K562 (cell line): ENCODE measurements around the gene PSMD9. TPM values are rescaled to one million over a fixed set of nuclear protein-coding genes. Genes with fewer than 3 reads are reported as not detected.

Experiments used
- ATAC-seq: fragments of 200-7000 bp; cut with Tn5 transposase; 3 replicates; pipeline ENCODE4 v1.9.1; 2020; ENCODE audit warnings: moderate library complexity
- BruUV-seq: library from RNA; stranded (reverse); fragments of 400-500 nt; replicated peaks from 2 replicates; lab custom pipeline; 2021; lab: Mats Ljungman, UMichigan
- CTCF ChIA-PET: fragments of 300-600 bp; formaldehyde crosslinking; extraction: SDS; loops from one replicate; lab custom pipeline; 2021; ENCODE audit warnings: low intra/inter-chr PET ratio; lab: Yijun Ruan, JAX
- POLR2A ChIA-PET: fragments of 300-600, 350-650 bp; sonication (Branson Sonifier 250); formaldehyde crosslinking; extraction: SDS; loops from one replicate; lab custom pipeline; 2021; ENCODE audit warnings: antibody characterized with exemption, inconsistent platforms; lab: Yijun Ruan, JAX
- DNase-seq, 4 experiments: peaks; one replicate each; pipeline versions ENCODE4 v3.0.0 to v3.0.0-alpha.2; 2011 to 2018; ENCODE audit warnings: low spot score in 3 of 4, mixed read lengths in 3 of 4; ENCODE audit errors: extremely low read depth in 1 of 4
- FAIRE-seq: peaks from 2 replicates; lab custom pipeline; 2011; peaks lifted over from hg19 to GRCh38; lab: Jason Lieb, UNC
- H2AFZ ChIP-seq: 2 replicates; pipeline ENCODE4 v1.6.0; 2011; ENCODE audit warnings: low read depth, low read length, control low read depth, inconsistent platforms
- H3K27ac ChIP-seq: fragments of 200-600 bp; 3 replicates; pipeline ENCODE4 v1.8.0; 2011; ENCODE audit warnings: low read depth, mild to moderate bottlenecking, control low read depth, inconsistent platforms, low read length, moderate library complexity, mixed read lengths; ENCODE audit errors: extremely low read depth
- H3K27me3 ChIP-seq, 2 experiments: fragments of 300-600 bp in 1 of 2; 2 replicates in 1 of 2; 3 replicates in 1 of 2; pipeline versions ENCODE4 v1.6.0 to v1.8.0; 2011; ENCODE audit warnings: inconsistent platforms in 2 of 2, low read length in 2 of 2, mild to moderate bottlenecking in 1 of 2, mixed read lengths in 1 of 2, moderate library complexity in 1 of 2; ENCODE audit not compliant: control insufficient read depth in 2 of 2, insufficient read depth in 2 of 2
- H3K36me3 ChIP-seq: fragments of 300-600 bp; 3 replicates; pipeline ENCODE4 v1.8.0; 2011; ENCODE audit warnings: mild to moderate bottlenecking, low read length, inconsistent platforms; ENCODE audit not compliant: control insufficient read depth, insufficient read depth
- H3K4me1 ChIP-seq, 2 experiments: fragments of 200-600 bp in 1 of 2; replicated peaks in 1 of 2; 2 replicates in 1 of 2; 3 replicates in 1 of 2; pipeline versions ENCODE4 v1.5.1 to v1.8.0; 2011; ENCODE audit warnings: inconsistent platforms in 2 of 2, low read length in 2 of 2, mild to moderate bottlenecking in 1 of 2, mixed read lengths in 1 of 2, moderate library complexity in 1 of 2; ENCODE audit not compliant: control insufficient read depth in 2 of 2, insufficient read depth in 2 of 2
- H3K4me2 ChIP-seq: 2 replicates; pipeline ENCODE4 v1.6.1; 2011; ENCODE audit warnings: low read length, control low read depth, inconsistent platforms, mixed read lengths; ENCODE audit not compliant: insufficient read depth
- H3K4me3 ChIP-seq: fragments of 200-600 bp; sonication (generic), shearing (Covaris generic); 2 replicates; pipeline ENCODE4 v1.5.1; 2016; ENCODE audit warnings: control low read depth, inconsistent platforms
- H3K79me2 ChIP-seq: fragments of 200-600 bp; 3 replicates; pipeline ENCODE4 v1.8.0; 2011; ENCODE audit warnings: low read length, inconsistent platforms; ENCODE audit not compliant: control insufficient read depth, insufficient read depth
- H3K9ac ChIP-seq, 2 experiments: 2 replicates each; pipeline versions ENCODE4 v1.6.0 to v1.6.1; 2011; ENCODE audit warnings: low read depth in 2 of 2, low read length in 2 of 2, control low read depth in 1 of 2, inconsistent platforms in 1 of 2, mild to moderate bottlenecking in 1 of 2, mixed read lengths in 1 of 2; ENCODE audit not compliant: insufficient read depth in 1 of 2
- H3K9me1 ChIP-seq: one replicate; pipeline ENCODE4 v1.6.0; 2011; ENCODE audit warnings: inconsistent platforms, mild to moderate bottlenecking, low read length, moderate library complexity; ENCODE audit not compliant: control insufficient read depth, insufficient read depth
- H3K9me3 ChIP-seq: replicated peaks from 2 replicates; pipeline ENCODE4 v1.5.1; 2011; ENCODE audit warnings: low read depth, low read length, inconsistent platforms; ENCODE audit not compliant: control insufficient read depth, insufficient read depth
- H4K20me1 ChIP-seq: replicated peaks from 2 replicates; pipeline ENCODE4 v1.6.1; 2011; ENCODE audit warnings: low read length, inconsistent platforms, mixed read lengths; ENCODE audit not compliant: control insufficient read depth, insufficient read depth
- ARID1B ChIP-seq: fragments of 450-650 bp; IDR thresholded peaks from 2 replicates; pipeline ENCODE4 v1.6.1; 2016; ENCODE audit warnings: antibody characterized with exemption, mild to moderate bottlenecking, inconsistent platforms
- JUNB ChIP-seq: fragments of 450-650 bp; formaldehyde crosslinking; conservative IDR thresholded peaks from 2 replicates; pipeline ENCODE4 v1.4.0; 2020; ENCODE audit warnings: mild to moderate bottlenecking
- MAFG ChIP-seq: fragments of 450-650 bp; conservative IDR thresholded peaks from 2 replicates; pipeline ENCODE4 v1.6.1; 2016; ENCODE audit warnings: missing genetic modification characterization, missing compliant biosample characterization
- MAZ ChIP-seq, 2 experiments: fragments of 450-650 bp in 1 of 2; sonication (generic) in 1 of 2; formaldehyde crosslinking; IDR thresholded peaks in 1 of 2; conservative IDR thresholded peaks in 1 of 2; 2 replicates each; pipeline versions ENCODE4 v1.4.0 to v1.5.0; 2020; ENCODE audit warnings: mild to moderate bottlenecking in 1 of 2, missing genetic modification reagents in 1 of 2
- RERE ChIP-seq: sonication (generic); formaldehyde crosslinking; IDR thresholded peaks from 2 replicates; pipeline ENCODE4 v1.8.0; 2023; ENCODE audit warnings: missing genetic modification reagents, mild to moderate bottlenecking, borderline replicate concordance
- SAFB2 ChIP-seq: fragments of 200-400 bp; formaldehyde crosslinking; IDR thresholded peaks from 2 replicates; pipeline ENCODE4 v1.6.1; 2018; ENCODE audit warnings: borderline replicate concordance, low read length, low read depth, moderate library complexity; ENCODE audit not compliant: severe bottlenecking
- SFPQ ChIP-seq: fragments of 200-400 bp; formaldehyde crosslinking; IDR thresholded peaks from 2 replicates; pipeline ENCODE4 v1.6.1; 2017; ENCODE audit warnings: mild to moderate bottlenecking, low read depth, low read length, moderate library complexity
- ZBTB1 ChIP-seq: sonication (generic); formaldehyde crosslinking; IDR thresholded peaks from 2 replicates; pipeline ENCODE4 v1.8.1; 2023; ENCODE audit warnings: missing genetic modification reagents, low read depth, mild to moderate bottlenecking, borderline replicate concordance
- ZNF76 ChIP-seq: fragments of 250-450 bp; sonication (Bioruptor Pico); IDR thresholded peaks from 2 replicates; pipeline ENCODE4 v1.4.0; 2020; ENCODE audit warnings: mild to moderate bottlenecking, moderate library complexity, borderline replicate concordance
- WGBS: fragments of 100-300 bp; shearing (Covaris generic); methylation state at CpG from one replicate; pipeline ENCODE4 v1.1.6; 2016; ENCODE audit warnings: low coverage, mixed read lengths; ENCODE audit not compliant: insufficient coverage; ENCODE audit errors: missing lambda C conversion rate; 5-methylcytosine and 5-hydroxymethylcytosine counted together
- in situ Hi-C: fragments of 300-500 bp; cut with MboI; formaldehyde crosslinking; loops from 4 replicates; pipeline ENCODE4 v1.15.0; 2018; ENCODE audit warnings: inconsistent platforms, mixed read lengths
- intact Hi-C: fragments of 100-400 bp; cut with micrococcal nuclease; formaldehyde crosslinking; loops from 2 replicates; pipeline ENCODE4 v1.14.2; 2022
- polyA plus RNA-seq, 8 experiments: library from polyadenylated mRNA; depleted of rRNA in 4 of 8; stranded (reverse) in 5 of 8; unstranded in 3 of 8; fragments of >200 nt; fragmentation: Nextera tagmentation in 2 of 8; fragmentation: Illumina TruSeq in 1 of 8; extraction: Ambion mirVana in 2 of 8; extraction: Trizol in 1 of 8; gene quantifications; 2 replicates each; pipeline versions ENCODE4 v1.2.1 to v1.2.3, GENCODE V29; 2011 to 2014; ENCODE audit warnings: inconsistent platforms in 1 of 8, missing spikeins in 1 of 8
- total RNA-seq, 7 experiments: library from RNA; depleted of rRNA in 6 of 7; stranded (reverse); fragments of >200 nt in 6 of 7; fragmentation: Illumina TruSeq in 2 of 7; extraction: Trizol in 2 of 7; gene quantifications; 2 replicates each; pipeline versions ENCODE4 v1.2.1 to v1.2.3, GENCODE V29; 2011 to 2021; ENCODE audit warnings: low replicate concordance in 1 of 7

PSMD9 gene
- total and polyA plus RNA-seq, 9 of the 15 experiments (the other 6 are each of a cell fraction or from before 2014, with no cell fraction given), result 12.2 to 143 (median 61.3) TPM

- Histone ChIP-seq H3K9me3 (no peaks in the 10 kb centered on the region), H2AFZ (no peak overlapping the region), H3K4me3 (no peak overlapping the region), H3K27ac (no peak overlapping the region), H3K9ac (no peak overlapping the region), H4K20me1 (no peaks in the 10 kb centered on the region), H3K36me3 (peaks cover 76% of the 10 kb centered on the region; the same call in 2 of the 3 replicates), H3K27me3 (no peaks in the 10 kb centered on the region), H3K4me1 (no peaks in the 10 kb centered on the region), H3K79me2 (no peaks in the 10 kb centered on the region), H3K4me2 (no peak overlapping the region), H3K9me1 (no peaks in the 10 kb centered on the region)
- BruUV-seq, result no TSS peak
- no peak for TF ChIP-seq ARID1B
- TF ChIP-seq MAZ (CRISPR knock-in tag; conservative IDR thresholded peaks at IDR 0.05 in 1 of 2, IDR thresholded peaks at IDR 0.05 in 1 of 2), result no peak
- TF ChIP-seq SAFB2, result no peak
- no peak for TF ChIP-seq SFPQ
- no peak for TF ChIP-seq ZBTB1 (CRISPR knock-in tag)
- no peak for TF ChIP-seq RERE
- TF ChIP-seq JUNB (CRISPR knock-in tag), result no peak
- no peak for TF ChIP-seq MAFG
- no peak for TF ChIP-seq ZNF76 (CRISPR knock-in tag)
- intact Hi-C loops, result no loop called here
- DNase-seq (no peak), FAIRE-seq (no peak), ATAC-seq (no peak)
- in situ Hi-C loops, result no loop called here
- POLR2A ChIA-PET, result no interaction called here
- 92% methylated on average over 14 of the region's 14 CpGs for WGBS
- CTCF ChIA-PET, result no interaction called here
These were observed 23.4 kb downstream of the PSMD9 start for GRCh38 chr12:121911824-121912585.
